Loucy (cell line): ENCODE measurements around the gene DGKQ.
"Not testable (repeated sequence)": the region's sequence is repeated elsewhere in the genome, so short reads cannot be mapped to it uniquely, and the experiment has no call there.

Experiments used
- H2AFZ ChIP-seq: fragments of 200-600 bp; sonication (generic); 2 replicates; pipeline ENCODE4 v1.6.0; 2016; ENCODE audit warnings: antibody characterized with exemption, mild to moderate bottlenecking, low read length, moderate library complexity
- H3F3A ChIP-seq: fragments of 200-600 bp; 2 replicates; pipeline ENCODE4 v1.6.0; 2016; ENCODE audit warnings: antibody characterized with exemption, low read depth, mild to moderate bottlenecking
- H3K27me3 ChIP-seq: fragments of 200-600 bp; sonication (generic); 2 replicates; pipeline ENCODE4 v1.6.1; 2014; ENCODE audit warnings: low read length, mild to moderate bottlenecking; ENCODE audit not compliant: insufficient read depth, poor library complexity, severe bottlenecking
- H3K36me3 ChIP-seq: fragments of 200-600 bp; sonication (generic); 2 replicates; pipeline ENCODE4 v1.6.1; 2016; ENCODE audit warnings: low read length; ENCODE audit not compliant: insufficient read depth
- H3K4me1 ChIP-seq: fragments of 200-600 bp; sonication (generic); 2 replicates; pipeline ENCODE4 v1.5.1; 2014; ENCODE audit warnings: low read length, mild to moderate bottlenecking; ENCODE audit not compliant: insufficient read depth, poor library complexity, severe bottlenecking
- H3K4me2 ChIP-seq: fragments of 200-600 bp; sonication (generic); 2 replicates; pipeline ENCODE4 v1.6.0; 2014; ENCODE audit warnings: antibody characterized with exemption, low read length, low read depth, mild to moderate bottlenecking; ENCODE audit not compliant: poor library complexity, severe bottlenecking
- H3K4me3 ChIP-seq: fragments of 200-600 bp; sonication (generic); 2 replicates; pipeline ENCODE4 v1.5.1; 2014; ENCODE audit warnings: low read length, mild to moderate bottlenecking, mixed read lengths; ENCODE audit not compliant: poor library complexity, severe bottlenecking
- H3K79me2 ChIP-seq: fragments of 200-600 bp; sonication (generic); 2 replicates; pipeline ENCODE4 v1.6.1; 2014; ENCODE audit warnings: low read length; ENCODE audit not compliant: insufficient read depth
- H3K9ac ChIP-seq: fragments of 200-600 bp; sonication (generic); 2 replicates; pipeline ENCODE4 v1.6.0; 2014; ENCODE audit warnings: mild to moderate bottlenecking, low read depth, low read length, moderate library complexity; ENCODE audit not compliant: poor library complexity, severe bottlenecking
- H3K9me2 ChIP-seq: fragments of 200-600 bp; sonication (generic); replicated peaks from 2 replicates; pipeline ENCODE4 v1.6.1; 2016; ENCODE audit warnings: low read depth, low read length, mixed read lengths
- H3K9me3 ChIP-seq: fragments of 200-600 bp; sonication (generic); 2 replicates; pipeline ENCODE4 v1.6.1; 2014; ENCODE audit warnings: mild to moderate bottlenecking, antibody characterized with exemption, low read length, low read depth; ENCODE audit not compliant: insufficient read depth
- H4K20me1 ChIP-seq: fragments of 200-600 bp; sonication (generic); 2 replicates; pipeline ENCODE4 v1.6.0; 2014; ENCODE audit warnings: antibody characterized with exemption, low read length, mild to moderate bottlenecking; ENCODE audit not compliant: insufficient read depth, poor library complexity, severe bottlenecking
- CTCF ChIP-seq: fragments of 200-600 bp; sonication (generic); conservative IDR thresholded peaks from 2 replicates; pipeline ENCODE4 v1.5.1; 2014; ENCODE audit warnings: mild to moderate bottlenecking, antibody characterized with exemption, low read length
- EZH2phosphoT487 ChIP-seq: fragments of 200-600 bp; IDR thresholded peaks from 2 replicates; pipeline ENCODE4 v1.6.1; 2018; ENCODE audit warnings: antibody characterized with exemption, mild to moderate bottlenecking, moderate library complexity, borderline replicate concordance

DGKQ gene

GRCh38 chr4:921830-922331 is 51.5 kb downstream of the DGKQ start:
- Histone ChIP-seq H3K79me2 (peaks cover 93% of the 10 kb centered on the region), H3K9me2 (no peaks in the 10 kb centered on the region), H3K27me3 (no peaks in the 10 kb centered on the region), H3K4me1 (peaks cover 42% of the 10 kb centered on the region), H2AFZ (no peak overlapping the region), H4K20me1 (peaks cover 39% of the 10 kb centered on the region), H3K36me3 (no peaks in the 10 kb centered on the region), H3F3A (no peaks in the 10 kb centered on the region), H3K4me2 (peak overlapping the region; percentile 61), H3K9ac (peak overlapping the region; percentile 20), H3K4me3 (peak overlapping the region; percentile 24), H3K9me3 (no peaks in the 10 kb centered on the region)
- no peak for TF ChIP-seq EZH2phosphoT487
- TF ChIP-seq CTCF = no peak

GRCh38 chr4:919004-919680 is 54.2 kb downstream of the DGKQ start:
- not testable (repeated sequence) for H3K9ac ChIP-seq, H3K9me2 ChIP-seq, H3K9me3 ChIP-seq, H3K4me3 ChIP-seq, H3K27me3 ChIP-seq, H3F3A ChIP-seq, H3K4me2 ChIP-seq, H2AFZ ChIP-seq, H3K36me3 ChIP-seq
- Histone ChIP-seq H3K79me2 (peaks cover 96% of the 10 kb centered on the region), H3K4me1 (peaks cover 45% of the 10 kb centered on the region), H4K20me1 (peaks cover 52% of the 10 kb centered on the region)

GRCh38 chr4:918591-918990 is 54.8 kb downstream of the DGKQ start:
- not testable (repeated sequence) for H3F3A ChIP-seq
- Histone ChIP-seq H4K20me1 (peaks cover 54% of the 10 kb centered on the region), H3K79me2 (peaks cover 95% of the 10 kb centered on the region)

GRCh38 chr4:917992-918391 is 55.4 kb downstream of the DGKQ start:
- Histone ChIP-seq H4K20me1 (peaks cover 53% of the 10 kb centered on the region), H2AFZ (no peak overlapping the region), H3K4me3 (no peak overlapping the region), H3K9ac (no peak overlapping the region), H3K36me3 (peaks cover 4% of the 10 kb centered on the region; the same call in 1 of the 2 replicates), H3K9me3 (no peaks in the 10 kb centered on the region), H3K4me2 (no peak overlapping the region), H3K4me1 (peaks cover 38% of the 10 kb centered on the region), H3K9me2 (no peaks in the 10 kb centered on the region), H3K79me2 (peaks cover 96% of the 10 kb centered on the region), H3K27me3 (no peaks in the 10 kb centered on the region), H3F3A (no peaks in the 10 kb centered on the region)
- TF ChIP-seq CTCF = no peak

More at GRCh38 chr4:918591-918990, 54.8 kb downstream of the DGKQ start:
- H3K4me3 ChIP-seq, H3K36me3 ChIP-seq, H3K4me2 ChIP-seq, H3K9me3 ChIP-seq, H2AFZ ChIP-seq, H3K9ac ChIP-seq, H3K27me3 ChIP-seq, H3K9me2 ChIP-seq: not testable (repeated sequence)
- peaks cover 43% of the 10 kb centered on the region for H3K4me1 ChIP-seq
